Activated CD8-positive, alpha-beta memory T cell treated with anti-CD3 and anti-CD28 coated beads for 1 hour (primary cell): ENCODE results near the gene INO80C.

Experiments used
- DNase-seq, 2 donors: peaks; one replicate each; pipeline ENCODE4 v3.0.0-alpha.2; 2020; ENCODE audit warnings: low read depth in 1 of 2; ENCODE audit errors: extremely low read depth in 1 of 2

Gene INO80C

GRCh38 chr18:35435401-35435800, 62.4 kb downstream of the INO80C start:
- DNase-seq = no peak

- no peak for DNase-seq
Measured at GRCh38 chr18:35432565-35433001, 65.2 kb downstream of the INO80C start.

- DNase-seq = no peak
Measured at GRCh38 chr18:35431374-35431741, 66.4 kb downstream of the INO80C start.

DNA sequence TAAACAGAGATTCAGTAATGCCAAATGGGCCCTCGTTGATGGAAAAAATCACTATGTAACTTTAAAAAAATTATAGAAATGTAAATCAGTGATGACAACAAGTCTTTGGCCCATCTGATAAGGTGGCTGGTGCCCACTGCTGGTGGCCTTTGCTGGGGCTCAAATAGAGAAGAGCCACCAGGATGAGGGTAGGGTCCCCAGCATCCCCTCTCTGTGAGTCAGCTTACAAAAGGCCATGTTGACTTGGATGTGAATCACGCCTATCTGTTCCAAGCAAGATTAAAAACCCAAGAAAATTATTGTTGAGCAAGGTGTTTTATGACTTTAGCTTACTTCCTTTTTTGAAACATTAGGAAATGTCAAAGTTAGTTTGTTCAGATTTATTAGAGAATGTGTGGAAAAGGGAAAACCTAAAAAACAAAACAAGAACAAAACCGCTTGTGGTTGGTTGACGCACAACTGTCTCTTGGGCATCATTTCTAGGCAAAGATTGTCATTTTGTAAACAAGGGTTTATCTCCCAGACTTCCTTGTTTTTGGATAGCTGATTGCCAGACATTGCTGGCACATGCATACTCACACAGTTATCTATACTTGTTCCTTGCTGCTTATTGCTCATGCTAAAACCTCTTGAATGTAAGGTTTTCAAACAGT, 66.9 kb downstream of the INO80C start:
- DNase-seq = no peak

GRCh38 chr18:35426786-35427185, 71.0 kb downstream of the INO80C start:
- no peak for DNase-seq

DNA sequence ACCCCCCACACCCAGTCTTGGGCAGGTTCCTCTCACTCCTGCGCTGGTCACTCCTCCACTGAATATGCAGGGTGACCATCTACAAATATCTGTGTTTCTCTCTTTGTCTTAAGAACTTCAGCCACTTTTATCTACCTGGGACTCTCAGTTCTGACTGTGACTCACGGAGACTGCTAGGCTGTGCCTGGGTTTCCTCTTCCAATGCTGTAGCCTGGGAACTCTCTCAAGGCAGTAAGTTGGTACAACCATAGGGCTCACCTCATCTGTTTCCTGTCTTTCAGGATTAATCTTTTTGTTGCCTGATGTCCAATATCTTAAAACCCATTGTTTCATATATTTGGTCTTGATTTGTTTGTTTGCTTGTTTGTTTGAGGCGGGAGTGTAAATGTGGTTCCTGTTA, 73.4 kb downstream of the INO80C start:
- DNase-seq = no peak

GRCh38 chr18:35422237-35422636, 75.5 kb downstream of the INO80C start:
- no peak for DNase-seq

- DNase-seq = no peak
Measured at GRCh38 chr18:35418610-35419009, 79.2 kb downstream of the INO80C start.
